GM18505 (cell line): ENCODE results near the gene OR2A25.

ENCODE experiments used
- ATAC-seq: cut with Tn5 transposase; IDR thresholded peaks from one replicate; pipeline ENCODE4 v1.9.1; 2021; ENCODE audit not compliant: unreplicated experiment
- POLR2A ChIP-seq: IDR thresholded peaks from 4 replicates; pipeline ENCODE4 v1.6.1; 2011; ENCODE audit warnings: borderline replicate concordance; ENCODE audit not compliant: insufficient read depth, insufficient read length; ENCODE audit errors: extremely low read depth

The OR2A25 gene

DNA sequence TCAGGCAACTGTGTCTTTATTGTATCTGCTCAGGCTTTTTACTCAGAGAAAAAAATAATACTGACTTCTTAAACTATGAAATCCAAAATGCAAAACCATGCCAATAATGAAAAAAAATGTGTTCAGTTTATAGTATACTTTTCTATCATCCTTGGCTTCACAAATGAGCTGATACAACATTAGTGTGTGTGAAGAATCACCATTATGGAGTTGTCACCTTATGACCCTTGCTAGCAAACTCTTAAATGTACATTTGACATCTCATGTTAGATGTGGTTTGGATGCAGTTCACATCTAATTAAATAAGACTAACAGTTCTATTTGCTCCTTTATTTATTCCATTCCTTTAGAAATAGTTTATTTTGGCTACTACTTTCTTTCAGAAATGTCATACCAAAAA is 35.6 kb downstream of the OR2A25 start:
- ATAC-seq = no peak
- no peak for TF ChIP-seq POLR2A

GRCh38 chr7:144109283-144109682 is 39.7 kb downstream of the OR2A25 start, which contains the start of gene OR2A2:
TSS of gene OR2A2 (plus strand) at chr7:144109583. CDS start at chr7:144109583, 0 bp downstream.
- TF ChIP-seq POLR2A = no peak
- ATAC-seq = no peak

- no peak for ATAC-seq
- no peak for TF ChIP-seq POLR2A
These were observed 40.7 kb downstream of the OR2A25 start for GRCh38 chr7:144110272-144110671.

DNA sequence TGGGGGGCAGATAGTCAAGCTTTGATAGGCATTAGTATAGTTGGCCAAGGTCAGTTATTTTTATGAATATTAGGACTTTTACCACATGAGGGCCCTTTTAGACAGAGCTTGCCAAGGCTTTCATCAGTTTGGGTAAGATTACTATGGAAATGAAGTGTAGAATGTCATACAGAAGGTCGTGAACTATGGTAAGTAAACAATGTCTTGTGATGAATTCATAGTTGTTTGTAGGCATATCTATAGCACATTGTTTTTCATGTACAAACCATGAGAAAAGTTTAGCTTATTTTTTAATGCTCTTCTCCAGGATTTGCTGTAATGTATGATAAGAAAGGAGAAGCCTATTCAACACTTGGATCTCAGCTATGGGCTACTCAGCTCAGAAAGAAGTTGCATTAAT is 44.0 kb downstream of the OR2A25 start:
- no peak for TF ChIP-seq POLR2A
- no peak for ATAC-seq

- no peak for TF ChIP-seq POLR2A
- ATAC-seq = no peak
These were observed 48.7 kb downstream of the OR2A25 start for GRCh38 chr7:144118341-144118740.

- no peak for ATAC-seq
- TF ChIP-seq POLR2A = no peak
These were observed 53.3 kb downstream of the OR2A25 start, which contains the start of gene OR2A14 for GRCh38 chr7:144122876-144123275. TSS of gene OR2A14 (plus strand) at chr7:144123176. CDS start at chr7:144129113, 5,937 bp downstream.
